PC-9 (cell line): ENCODE data around the gene CYSRT1. TPM values are rescaled to one million over a fixed set of nuclear protein-coding genes. Genes with fewer than 3 reads are reported as not detected.

Source experiments
- Bru-seq: library from RNA; stranded (reverse); fragments of 400-500 nt; gene quantifications from one replicate; lab custom pipeline; 2021; lab: Mats Ljungman, UMichigan
- BruChase-seq, 2 experiments: library from RNA; stranded (reverse); fragments of 400-500 nt; gene quantifications; one replicate each; lab custom pipeline; 2021; lab: Mats Ljungman, UMichigan
- BruUV-seq: library from RNA; stranded (reverse); fragments of 400-500 nt; replicated peaks from 2 replicates; lab custom pipeline; 2021; lab: Mats Ljungman, UMichigan
- CTCF ChIA-PET: fragments of 300-600 bp; sonication (Branson Sonifier 250); formaldehyde crosslinking; loops from one replicate; lab custom pipeline; 2022; ENCODE audit warnings: antibody characterized with exemption; lab: Charles Lee
- POLR2A ChIA-PET: fragments of 300-600 bp; sonication (Branson Sonifier 250); formaldehyde crosslinking; loops from one replicate; lab custom pipeline; 2022; ENCODE audit warnings: antibody characterized with exemption; ENCODE audit not compliant: unreplicated experiment; lab: Charles Lee
- DNase-seq, 2 experiments: peaks; one replicate each; pipeline versions ENCODE4 v3.0.0 to v3.0.0-alpha.2; 2015 to 2022; ENCODE audit warnings: mixed read lengths in 1 of 2
- H2AFZ ChIP-seq: fragments of 200-600 bp; sonication (generic); 2 replicates; pipeline ENCODE4 v1.8.1; 2017; ENCODE audit warnings: antibody characterized with exemption
- H3F3A ChIP-seq: fragments of 200-600 bp; sonication (generic); 2 replicates; pipeline ENCODE4 v1.8.1; 2017; ENCODE audit warnings: antibody characterized with exemption, mild to moderate bottlenecking, low read depth; ENCODE audit not compliant: insufficient read depth
- H3K27ac ChIP-seq: fragments of 200-600 bp; sonication (generic); 2 replicates; pipeline ENCODE4 v1.6.1; 2016; ENCODE audit warnings: mixed run types
- H3K27me3 ChIP-seq: fragments of 200-600 bp; sonication (generic); 2 replicates; pipeline ENCODE4 v1.6.1; 2016; ENCODE audit warnings: low read depth, mixed run types; ENCODE audit not compliant: insufficient read depth
- H3K36me3 ChIP-seq: fragments of 200-600 bp; sonication (generic); 2 replicates; pipeline ENCODE4 v1.6.1; 2016; ENCODE audit warnings: low read depth, mixed run types
- H3K4me1 ChIP-seq: fragments of 200-600 bp; sonication (generic); replicated peaks from 2 replicates; pipeline ENCODE4 v1.6.1; 2016; ENCODE audit warnings: mixed run types; ENCODE audit not compliant: insufficient read depth
- H3K4me2 ChIP-seq: fragments of 200-600 bp; sonication (generic); 2 replicates; pipeline ENCODE4 v1.6.1; 2017; ENCODE audit warnings: mixed run types
- H3K4me3 ChIP-seq: fragments of 200-600 bp; sonication (generic); 2 replicates; pipeline ENCODE4 v1.6.1; 2016; ENCODE audit warnings: mixed run types
- H3K79me2 ChIP-seq: fragments of 200-600 bp; sonication (generic); 2 replicates; pipeline ENCODE4 v1.6.1; 2017; ENCODE audit warnings: low read depth, mixed run types
- H3K9me2 ChIP-seq: fragments of 200-600 bp; sonication (generic); 2 replicates; pipeline ENCODE4 v1.8.1; 2017; ENCODE audit warnings: mild to moderate bottlenecking; ENCODE audit not compliant: insufficient read depth
- H3K9me3 ChIP-seq: fragments of 200-600 bp; sonication (generic); 2 replicates; pipeline ENCODE4 v1.8.1; 2016; ENCODE audit warnings: low read depth; ENCODE audit not compliant: insufficient read depth
- H4K20me1 ChIP-seq: fragments of 200-600 bp; sonication (generic); 2 replicates; pipeline ENCODE4 v1.8.1; 2017; ENCODE audit not compliant: insufficient read depth
- CTCF ChIP-seq: fragments of 200-600 bp; sonication (generic); conservative IDR thresholded peaks from 2 replicates; pipeline ENCODE4 v1.6.1; 2017; ENCODE audit warnings: mixed run types, antibody characterized with exemption, mild to moderate bottlenecking, moderate library complexity
- EZH2 ChIP-seq: fragments of 200-600 bp; sonication (generic); IDR thresholded peaks from 2 replicates; pipeline ENCODE4 v1.8.0; 2017; ENCODE audit warnings: antibody characterized with exemption, low read depth
- intact Hi-C: fragments of 100-400 bp; cut with micrococcal nuclease; formaldehyde crosslinking; loops from one replicate; pipeline ENCODE4 v1.10.0; 2022; ENCODE audit not compliant: unreplicated experiment
- long read RNA-seq: library from polyadenylated mRNA; stranded (forward); transcript quantifications from one replicate; pipeline ENCODE4 v2.0.0, GENCODE V29; 2022
- total RNA-seq: library from RNA; stranded (reverse); gene quantifications from 2 replicates; pipeline ENCODE4 v1.2.3, GENCODE V29; 2021

The CYSRT1 gene
- total RNA-seq (9.0 and 15.2 TPM in 2 replicates), Bru-seq, nascent RNA (percentile 49 among the genes with signal in this experiment), BruChase-seq, experiment 1, labeled RNA remaining after a 2-hour chase (percentile 43 among the genes with signal in this experiment), BruChase-seq, experiment 2, labeled RNA remaining after a 6-hour chase (percentile 51 among the genes with signal in this experiment)
- long read RNA-seq, transcript CYSRT1-201 (2 exons, 1,297 nt), result major isoform, 83 of 88 reads
- long read RNA-seq, partial matches to known transcripts, result 5 of 88 reads
- long read RNA-seq, other reads (novel, unspliced or antisense), result 0 of 88 reads

- Histone ChIP-seq H3K4me3 (peak within 1 kb of the TSS; percentile 90), H3K27ac (peak within 1 kb of the TSS; percentile 79), H3K4me1 (peaks cover 55% of the 10 kb centered on the region), H3F3A (peaks cover 53% of the 10 kb centered on the region), H3K9me3 (no peaks in the 10 kb centered on the region), H2AFZ (peak within 1 kb of the TSS; percentile 81; the same call in 1 of the 2 replicates), H3K9me2 (no peaks in the 10 kb centered on the region), H3K4me2 (peak within 1 kb of the TSS; percentile 99), H3K27me3 (no peaks in the 10 kb centered on the region), H4K20me1 (no peaks in the 10 kb centered on the region), H3K79me2 (peaks cover 7% of the 10 kb centered on the region; the same call in 1 of the 2 replicates), H3K36me3 (no peaks in the 10 kb centered on the region)
- TF ChIP-seq EZH2 (no peak), CTCF (no peak)
- ChIA-PET CTCF (interaction anchor here (0.6 kb wide), 2 partner anchors 34 to 171 kb away, joined by 3 to 9 read pairs; partner anchors contain the start of gene ENTPD2), POLR2A (interaction anchor here (0.6 to 1.0 kb wide), 5 partner anchors 13 to 436 kb away, joined by 3 to 6 read pairs (median 3); no protein-coding TSS in a partner anchor)
- intact Hi-C loops, result no loop called here
- TSS peak; percentile 74 for BruUV-seq
- peak; percentile 81 to 93 for DNase-seq
Measured at GRCh38 chr9:137224830-137225694, at the start of gene CYSRT1. CYSRT1 (plus strand) TSS chr9:137225174; CDS start chr9:137225622, 448 bp downstream.

GRCh38 chr9:137175345-137175961, 49.5 kb upstream of the CYSRT1 start:
- no peak overlapping the region for H3K4me2 ChIP-seq
- no peaks in the 10 kb centered on the region for H3K79me2 ChIP-seq
- no peak overlapping the region for H3K27ac ChIP-seq
- H3K9me2 ChIP-seq, result no peaks in the 10 kb centered on the region
- H3K27me3 ChIP-seq, result no peaks in the 10 kb centered on the region
- intact Hi-C loops, result no loop called here
- H3K36me3 ChIP-seq, result no peaks in the 10 kb centered on the region
- CTCF ChIA-PET, result no interaction called here
- no peak overlapping the region for H3K4me3 ChIP-seq
- peaks cover 13% of the 10 kb centered on the region; the same call in 1 of the 2 replicates for H3K4me1 ChIP-seq
- no peak overlapping the region for H2AFZ ChIP-seq
- DNase-seq, result no peak
- TF ChIP-seq EZH2 (no peak), CTCF (no peak)
- BruUV-seq, result no TSS peak
- POLR2A ChIA-PET, result no interaction called here
- H4K20me1 ChIP-seq, result no peaks in the 10 kb centered on the region
- peaks cover 21% of the 10 kb centered on the region; the same call in 1 of the 2 replicates for H3F3A ChIP-seq
- H3K9me3 ChIP-seq, result no peaks in the 10 kb centered on the region
